ENCODE results near the gene MATK. TPM values are rescaled to one million over a fixed set of nuclear protein-coding genes. Genes with fewer than 3 reads are reported as not detected.
A peak's percentile ranks its signal among the peaks of the same experiment; 100 is the strongest.

Gene MATK
- 0.66 TPM for polyA plus RNA-seq (2012; ENCODE audit: missing spikeins)

- no peak for DNase-seq (ENCODE audit: insufficient read length)
- FAIRE-seq, result no peak
- TF ChIP-seq POLR2AphosphoS5 (IDR thresholded peaks at IDR 0.05; ENCODE audit: low read depth, low read length), result no peak
- no peak for TF ChIP-seq POLR2A (IDR thresholded peaks at IDR 0.05; ENCODE audit: low read depth, low read length)
- TF ChIP-seq TAF1 (IDR thresholded peaks at IDR 0.05; ENCODE audit: borderline replicate concordance, low read depth, low read length), result no peak
Measured at GRCh38 chr19:3785938-3786824, at the start of gene MATK. Gene MATK, minus strand, starts transcription at chr19:3786381. Its CDS starts 1,246 bp downstream, at chr19:3785135.

- DNase-seq (ENCODE audit: insufficient read length) (no peak), FAIRE-seq (no peak)
- TF ChIP-seq TAF1 (IDR thresholded peaks at IDR 0.05; ENCODE audit: borderline replicate concordance, low read depth, low read length) (no peak), POLR2AphosphoS5 (IDR thresholded peaks at IDR 0.05; ENCODE audit: low read depth, low read length) (no peak), POLR2A (IDR thresholded peaks at IDR 0.05; ENCODE audit: low read depth, low read length) (no peak)
Measured at GRCh38 chr19:3835055-3835435, 48.9 kb upstream of the MATK start.

- no peak for FAIRE-seq
Measured at GRCh38 chr19:3834349-3835054, 48.3 kb upstream of the MATK start.

GRCh38 chr19:3833578-3834348, 47.6 kb upstream of the MATK start:
- no peak for DNase-seq (ENCODE audit: insufficient read length)
- no peak for TF ChIP-seq TAF1 (IDR thresholded peaks at IDR 0.05; ENCODE audit: borderline replicate concordance, low read depth, low read length)
- TF ChIP-seq POLR2A (IDR thresholded peaks at IDR 0.05; ENCODE audit: low read depth, low read length), result no peak
- TF ChIP-seq POLR2AphosphoS5 (IDR thresholded peaks at IDR 0.05; ENCODE audit: low read depth, low read length), result no peak
- FAIRE-seq, result no peak

More at GRCh38 chr19:3834349-3835054, 48.3 kb upstream of the MATK start:
- DNase-seq (ENCODE audit: insufficient read length), result no peak
- TF ChIP-seq POLR2AphosphoS5 (IDR thresholded peaks at IDR 0.05; ENCODE audit: low read depth, low read length), result no peak
- TF ChIP-seq POLR2A (IDR thresholded peaks at IDR 0.05; ENCODE audit: low read depth, low read length), result no peak
- TF ChIP-seq TAF1 (IDR thresholded peaks at IDR 0.05; ENCODE audit: borderline replicate concordance, low read depth, low read length), result no peak

- no peak for TF ChIP-seq POLR2A (IDR thresholded peaks at IDR 0.05; ENCODE audit: low read depth, low read length)
- TF ChIP-seq TAF1 (IDR thresholded peaks at IDR 0.05; ENCODE audit: borderline replicate concordance, low read depth, low read length), result no peak
- no peak for TF ChIP-seq POLR2AphosphoS5 (IDR thresholded peaks at IDR 0.05; ENCODE audit: low read depth, low read length)
- DNase-seq (ENCODE audit: insufficient read length) (no peak), FAIRE-seq (no peak)
Measured at GRCh38 chr19:3832001-3832400, 45.8 kb upstream of the MATK start.

GRCh38 chr19:3831601-3832000, 45.4 kb upstream of the MATK start:
- no peak for DNase-seq (ENCODE audit: insufficient read length)
- TF ChIP-seq POLR2AphosphoS5 (IDR thresholded peaks at IDR 0.05; ENCODE audit: low read depth, low read length), result no peak
- TF ChIP-seq TAF1 (IDR thresholded peaks at IDR 0.05; ENCODE audit: borderline replicate concordance, low read depth, low read length), result no peak
- no peak for TF ChIP-seq POLR2A (IDR thresholded peaks at IDR 0.05; ENCODE audit: low read depth, low read length)
- no peak for FAIRE-seq

GRCh38 chr19:3830621-3831589, 44.7 kb upstream of the MATK start:
- FAIRE-seq (peak; percentile 56), DNase-seq (ENCODE audit: insufficient read length) (no peak)
- TF ChIP-seq POLR2AphosphoS5 (IDR thresholded peaks at IDR 0.05; ENCODE audit: low read depth, low read length), result peak; percentile 68; the same call in 1 of the 2 replicates
- no peak for TF ChIP-seq TAF1 (IDR thresholded peaks at IDR 0.05; ENCODE audit: borderline replicate concordance, low read depth, low read length)
- TF ChIP-seq POLR2A (IDR thresholded peaks at IDR 0.05; ENCODE audit: low read depth, low read length), result no peak

- DNase-seq (ENCODE audit: insufficient read length) (no peak), FAIRE-seq (no peak)
- no peak for TF ChIP-seq TAF1 (IDR thresholded peaks at IDR 0.05; ENCODE audit: borderline replicate concordance, low read depth, low read length)
- no peak for TF ChIP-seq POLR2A (IDR thresholded peaks at IDR 0.05; ENCODE audit: low read depth, low read length)
- TF ChIP-seq POLR2AphosphoS5 (IDR thresholded peaks at IDR 0.05; ENCODE audit: low read depth, low read length), result no peak
Measured at GRCh38 chr19:3827306-3827705, 41.1 kb upstream of the MATK start.

GRCh38 chr19:3826163-3826562, 40.0 kb upstream of the MATK start:
- FAIRE-seq, result no peak
- TF ChIP-seq POLR2A (IDR thresholded peaks at IDR 0.05; ENCODE audit: low read depth, low read length) (no peak), POLR2AphosphoS5 (IDR thresholded peaks at IDR 0.05; ENCODE audit: low read depth, low read length) (no peak), TAF1 (IDR thresholded peaks at IDR 0.05; ENCODE audit: borderline replicate concordance, low read depth, low read length) (no peak)
- no peak for DNase-seq (ENCODE audit: insufficient read length)

- DNase-seq (ENCODE audit: insufficient read length) (no peak), FAIRE-seq (no peak)
- TF ChIP-seq POLR2A (IDR thresholded peaks at IDR 0.05; ENCODE audit: low read depth, low read length), result no peak
- no peak for TF ChIP-seq TAF1 (IDR thresholded peaks at IDR 0.05; ENCODE audit: borderline replicate concordance, low read depth, low read length)
- no peak for TF ChIP-seq POLR2AphosphoS5 (IDR thresholded peaks at IDR 0.05; ENCODE audit: low read depth, low read length)
Measured at GRCh38 chr19:3825286-3825956, 39.2 kb upstream of the MATK start.

Data from GM12892 (cell line).